Measurements from ENCODE around the gene IFNG-AS1. TPM values are rescaled to one million over a fixed set of nuclear protein-coding genes. Genes with fewer than 3 reads are reported as not detected.

IFNG-AS1 gene
- total and polyA plus RNA-seq, 8 donors, result 0.18 to 0.71 (median 0.25) TPM; not detected in 4

DNA sequence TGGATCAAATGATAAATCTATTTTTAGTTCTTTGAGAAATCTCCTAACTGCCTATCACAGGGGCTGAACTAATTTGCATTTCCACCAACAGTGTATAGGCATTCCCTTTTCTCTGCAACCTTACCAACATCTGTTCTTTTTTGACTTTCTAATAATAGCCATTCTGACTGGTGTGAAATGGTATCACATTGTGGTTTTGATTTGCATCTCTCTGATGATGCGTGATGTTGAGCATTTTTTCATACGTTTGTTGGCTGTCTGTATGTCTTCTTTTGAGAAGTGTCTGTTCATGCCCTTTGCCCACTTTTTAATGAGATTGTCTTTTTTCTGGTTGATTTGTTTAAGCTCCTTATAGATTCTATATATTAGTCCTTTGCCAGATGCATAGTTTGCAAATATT, 67.1 kb downstream of the IFNG-AS1 start:
- no peak for DNase-seq
- TF ChIP-seq, protein P1, sequence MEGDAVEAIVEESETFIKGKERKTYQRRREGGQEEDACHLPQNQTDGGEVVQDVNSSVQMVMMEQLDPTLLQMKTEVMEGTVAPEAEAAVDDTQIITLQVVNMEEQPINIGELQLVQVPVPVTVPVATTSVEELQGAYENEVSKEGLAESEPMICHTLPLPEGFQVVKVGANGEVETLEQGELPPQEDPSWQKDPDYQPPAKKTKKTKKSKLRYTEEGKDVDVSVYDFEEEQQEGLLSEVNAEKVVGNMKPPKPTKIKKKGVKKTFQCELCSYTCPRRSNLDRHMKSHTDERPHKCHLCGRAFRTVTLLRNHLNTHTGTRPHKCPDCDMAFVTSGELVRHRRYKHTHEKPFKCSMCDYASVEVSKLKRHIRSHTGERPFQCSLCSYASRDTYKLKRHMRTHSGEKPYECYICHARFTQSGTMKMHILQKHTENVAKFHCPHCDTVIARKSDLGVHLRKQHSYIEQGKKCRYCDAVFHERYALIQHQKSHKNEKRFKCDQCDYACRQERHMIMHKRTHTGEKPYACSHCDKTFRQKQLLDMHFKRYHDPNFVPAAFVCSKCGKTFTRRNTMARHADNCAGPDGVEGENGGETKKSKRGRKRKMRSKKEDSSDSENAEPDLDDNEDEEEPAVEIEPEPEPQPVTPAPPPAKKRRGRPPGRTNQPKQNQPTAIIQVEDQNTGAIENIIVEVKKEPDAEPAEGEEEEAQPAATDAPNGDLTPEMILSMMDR (IDR thresholded peaks at IDR 0.05), result no peak
- ATAC-seq, result no peak
- H3K4me3 ChIP-seq, result no peak overlapping the region
- H3K36me3 ChIP-seq, result no peaks in the 10 kb centered on the region
- H3K9me3 ChIP-seq, result peaks cover 0 to 32% of the 10 kb centered on the region in 2 donors
- H3K27ac ChIP-seq, result no peak overlapping the region
- intact Hi-C loops (cut with DNase I), result no loop called here
- no peaks in the 10 kb centered on the region for H3K4me1 ChIP-seq
- no peaks in the 10 kb centered on the region for H3K27me3 ChIP-seq

DNA sequence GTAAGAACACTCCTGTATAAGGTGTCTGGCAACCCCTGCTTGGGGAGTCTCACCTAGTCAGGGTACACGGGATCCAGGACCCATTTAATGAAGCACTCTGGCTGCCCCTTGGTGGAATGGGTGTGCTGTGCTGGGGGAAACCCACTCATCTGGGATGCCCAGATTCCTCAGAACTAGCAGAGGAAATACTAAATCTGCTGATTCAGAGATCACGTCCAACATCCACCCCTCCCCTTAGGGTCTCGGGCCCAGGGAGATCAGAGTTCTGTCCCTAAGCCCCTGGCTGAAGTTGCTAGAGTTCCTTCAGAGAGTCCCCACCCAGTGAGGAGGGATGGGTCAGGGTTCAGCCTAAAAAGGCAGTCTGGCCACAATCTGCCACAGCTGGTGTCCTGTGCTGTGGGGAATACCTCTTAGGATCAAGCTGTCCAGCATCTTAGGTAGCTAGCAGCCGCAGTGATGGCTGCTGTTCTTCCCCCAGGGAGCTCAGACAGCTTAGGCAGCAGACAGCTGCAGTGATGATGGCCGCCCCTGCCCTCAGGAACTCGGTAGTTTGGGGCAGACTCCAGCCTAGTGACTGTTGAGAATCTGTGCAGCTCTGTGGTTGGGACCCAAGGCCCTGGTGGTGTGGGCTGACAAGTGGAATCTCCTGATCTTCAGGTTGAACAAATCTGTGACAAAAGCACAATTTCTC, 74.8 kb downstream of the IFNG-AS1 start:
- Histone ChIP-seq H3K27me3 (peaks cover 0 to 4% of the 10 kb centered on the region in 2 donors), H3K9me3 (peaks cover 0 to 31% of the 10 kb centered on the region in 2 donors), H3K4me1 (no peaks in the 10 kb centered on the region), H3K27ac (no peak overlapping the region), H3K4me3 (no peak overlapping the region), H3K36me3 (no peaks in the 10 kb centered on the region)
- DNase-seq, result peak in 1 of 4 donors; percentile 48
- TF ChIP-seq, protein P1 (IDR thresholded peaks at IDR 0.05), result no peak
- intact Hi-C loops (cut with DNase I), result no loop called here
- ATAC-seq, result no peak

DNA sequence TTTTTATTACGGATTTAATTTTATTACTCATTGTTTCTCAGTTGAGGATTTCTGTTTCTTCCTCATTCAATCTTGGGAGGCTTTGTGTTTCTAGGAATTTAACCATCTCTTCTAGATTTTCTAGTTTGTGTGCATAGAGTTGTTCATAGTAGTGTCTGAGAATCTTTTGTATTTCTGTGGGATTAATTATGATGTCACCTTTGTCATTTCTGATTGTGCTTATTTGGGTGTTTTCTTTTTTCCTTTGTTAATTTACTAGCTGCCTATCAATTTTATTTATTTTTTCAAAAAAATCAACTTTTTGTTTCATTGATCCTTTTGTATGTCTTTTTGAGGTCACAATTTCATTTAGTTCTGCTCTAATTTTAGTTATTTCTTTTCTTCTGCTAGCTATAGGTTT, 75.9 kb downstream of the IFNG-AS1 start:
- ATAC-seq (no peak), DNase-seq (no peak)
- Histone ChIP-seq H3K4me3 (no peak overlapping the region), H3K27me3 (peaks cover 0 to 4% of the 10 kb centered on the region in 2 donors), H3K9me3 (peaks cover 0 to 22% of the 10 kb centered on the region in 2 donors), H3K4me1 (no peaks in the 10 kb centered on the region), H3K27ac (no peak overlapping the region), H3K36me3 (no peaks in the 10 kb centered on the region)
- intact Hi-C loops (cut with DNase I), result no loop called here
- TF ChIP-seq, protein P1 (IDR thresholded peaks at IDR 0.05), result no peak

DNA sequence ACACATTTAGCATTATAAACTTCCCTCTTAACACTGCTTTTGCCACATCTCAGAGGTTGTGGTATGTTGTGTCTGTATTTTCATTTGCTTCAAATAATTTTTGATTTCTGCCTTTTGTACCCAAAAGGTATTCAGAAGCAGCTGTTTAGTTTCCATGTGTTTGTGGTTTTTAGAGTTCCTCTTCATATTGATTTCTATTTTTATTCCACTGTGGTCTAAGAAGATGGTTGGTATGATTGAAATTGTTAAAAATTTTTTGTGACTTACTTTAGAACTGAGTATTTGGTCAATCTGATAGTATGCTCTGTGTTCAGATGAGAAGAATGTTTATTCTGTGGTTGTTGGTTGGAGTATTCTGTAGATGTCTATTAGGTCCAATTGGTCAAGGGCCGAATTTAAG, 76.4 kb downstream of the IFNG-AS1 start:
- intact Hi-C loops (cut with DNase I), result no loop called here
- H3K27ac ChIP-seq, result no peak overlapping the region

DNA sequence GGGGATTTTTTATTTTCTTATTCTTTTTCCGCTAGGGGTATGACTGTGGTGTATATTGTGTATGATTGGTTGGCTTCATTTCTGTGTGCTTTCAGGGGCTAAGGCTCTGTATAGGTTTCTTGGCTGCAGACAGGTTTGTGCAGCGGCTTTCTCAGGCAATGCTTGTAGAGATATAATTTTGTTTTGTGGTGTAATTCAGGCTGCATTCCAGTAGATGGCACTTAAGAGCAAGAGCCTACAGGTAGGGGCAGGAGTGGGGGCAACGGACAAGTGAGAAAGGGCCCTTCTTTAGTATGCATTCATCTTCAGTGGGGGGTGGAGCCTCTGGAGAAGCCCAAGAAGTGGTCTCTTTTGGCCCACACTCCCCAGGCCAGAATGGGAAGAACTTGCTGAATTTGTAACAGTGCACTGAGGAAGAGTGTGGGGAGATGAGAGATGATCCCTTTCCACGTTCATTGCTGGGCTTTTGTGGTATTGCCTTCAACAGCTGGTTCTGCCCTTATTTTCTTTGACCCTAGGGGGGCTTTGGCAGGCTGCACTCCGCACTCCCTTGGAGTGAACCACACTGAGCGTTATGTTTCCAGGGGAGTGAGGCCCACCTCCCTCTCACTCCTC, 78.6 kb downstream of the IFNG-AS1 start:
- Histone ChIP-seq H3K27me3 (peaks cover 0 to 4% of the 10 kb centered on the region in 2 donors), H3K4me1 (no peaks in the 10 kb centered on the region), H3K27ac (no peak overlapping the region), H3K36me3 (no peaks in the 10 kb centered on the region), H3K4me3 (no peak overlapping the region), H3K9me3 (peaks cover 0 to 14% of the 10 kb centered on the region in 2 donors)
- TF ChIP-seq, protein P1 (IDR thresholded peaks at IDR 0.05), result no peak
- intact Hi-C loops (cut with DNase I), result no loop called here
- DNase-seq, result no peak
- ATAC-seq, result no peak

More for the DNA sequence above, 76.4 kb downstream of the IFNG-AS1 start:
- Histone ChIP-seq H3K4me3 (no peak overlapping the region), H3K4me1 (no peaks in the 10 kb centered on the region), H3K36me3 (no peaks in the 10 kb centered on the region), H3K27me3 (peaks cover 0 to 4% of the 10 kb centered on the region in 2 donors), H3K9me3 (peaks cover 0 to 17% of the 10 kb centered on the region in 2 donors)
- no peak for ATAC-seq
- TF ChIP-seq, protein P1 (IDR thresholded peaks at IDR 0.05), result no peak
- DNase-seq, result no peak
